GM10266 (cell line): ENCODE measurements around the gene LHPP.
A peak's percentile ranks its signal among the peaks of the same experiment; 100 is the strongest.

Experiments
- DNase-seq: peaks from one replicate; pipeline ENCODE4 v3.0.0; 2012; ENCODE audit errors: extremely low spot score
- CTCF ChIP-seq: IDR thresholded peaks from 2 replicates; pipeline ENCODE4 v1.5.1; 2012; ENCODE audit warnings: mild to moderate bottlenecking, low read depth; ENCODE audit not compliant: control insufficient read depth, insufficient read depth; ENCODE audit errors: missing control alignments

LHPP gene

GRCh38 chr10:124636271-124636995, 174.8 kb downstream of the LHPP start:
- DNase-seq: no peak
- TF ChIP-seq CTCF: no peak

- no peak for DNase-seq
- TF ChIP-seq CTCF: no peak
Measured at GRCh38 chr10:124637091-124637700, 175.6 kb downstream of the LHPP start.

GRCh38 chr10:124637746-124638145, 176.1 kb downstream of the LHPP start:
- TF ChIP-seq CTCF: no peak
- DNase-seq: no peak

GRCh38 chr10:124639206-124639605, 177.6 kb downstream of the LHPP start:
- DNase-seq: no peak
- TF ChIP-seq CTCF: no peak

- TF ChIP-seq CTCF: no peak
- DNase-seq: no peak
Measured at GRCh38 chr10:124639646-124640045, 178.0 kb downstream of the LHPP start.

- no peak for TF ChIP-seq CTCF
- no peak for DNase-seq
Measured at GRCh38 chr10:124640056-124640455, 178.4 kb downstream of the LHPP start.

- DNase-seq: peak; percentile 63
- TF ChIP-seq CTCF: no peak
Measured at GRCh38 chr10:124640538-124641231, 179.1 kb downstream of the LHPP start.
